ENCODE results near the gene WDFY1. TPM values are rescaled to one million over a fixed set of nuclear protein-coding genes. Genes with fewer than 3 reads are reported as not detected.

The WDFY1 gene
- total RNA-seq, 4 donors from 2014 or later, result 33.1 to 61.8 (median 50.4) TPM

- TF ChIP-seq CTCF (IDR thresholded peaks at IDR 0.05), result no peak
- no peak for TF ChIP-seq EP300 (IDR thresholded peaks at IDR 0.05)
- TF ChIP-seq POLR2A (IDR thresholded peaks at IDR 0.05), result no peak
- peaks cover 0 to 7% (median 3%) of the 10 kb centered on the region in 4 donors for H3K9me3 ChIP-seq
- WGBS, 2 donors, result 77 to 80% methylated on average over 2 of the region's 2 CpGs
- DNase-seq (ENCODE audit: low spot score in 2 of 2), result no peak
- H3K27me3 ChIP-seq, result no peaks in the 10 kb centered on the region
- peaks cover 0 to 14% (median 0%) of the 10 kb centered on the region in 3 donors for H3K36me3 ChIP-seq
- no peak overlapping the region for H3K4me3 ChIP-seq
- peaks cover 0 to 11% (median 0%) of the 10 kb centered on the region in 4 donors for H3K4me1 ChIP-seq
- H3K27ac ChIP-seq, result no peak overlapping the region
These were observed 21.2 kb downstream of the WDFY1 start for GRCh38 chr2:223923976-223924375.

GRCh38 chr2:223922308-223922707 is 22.8 kb downstream of the WDFY1 start:
- no peak for DNase-seq (ENCODE audit: low spot score in 2 of 2)
- Histone ChIP-seq H3K4me1 (peaks cover 0 to 3% (median 0%) of the 10 kb centered on the region in 4 donors), H3K36me3 (peaks cover 0 to 13% (median 0%) of the 10 kb centered on the region in 3 donors), H3K27ac (no peak overlapping the region), H3K4me3 (no peak overlapping the region), H3K27me3 (no peaks in the 10 kb centered on the region), H3K9me3 (peaks cover 0 to 6% (median 3%) of the 10 kb centered on the region in 4 donors)
- 78 to 86% methylated on average over 3 of the region's 3 CpGs for WGBS, 2 donors
- no peak for TF ChIP-seq CTCF (IDR thresholded peaks at IDR 0.05)
- TF ChIP-seq POLR2A (IDR thresholded peaks at IDR 0.05), result no peak
- TF ChIP-seq EP300 (IDR thresholded peaks at IDR 0.05), result no peak

- no peak overlapping the region for H3K4me3 ChIP-seq
- peaks cover 0 to 17% (median 0%) of the 10 kb centered on the region in 3 donors for H3K36me3 ChIP-seq
- peaks cover 0 to 3% (median 0%) of the 10 kb centered on the region in 4 donors for H3K4me1 ChIP-seq
- no peak overlapping the region for H3K27ac ChIP-seq
- H3K9me3 ChIP-seq, result no peaks in the 10 kb centered on the region
- no peaks in the 10 kb centered on the region for H3K27me3 ChIP-seq
- DNase-seq (ENCODE audit: low spot score in 2 of 2), result no peak
- TF ChIP-seq CTCF (IDR thresholded peaks at IDR 0.05), result no peak
- no peak for TF ChIP-seq EP300 (IDR thresholded peaks at IDR 0.05)
- no peak for TF ChIP-seq POLR2A (IDR thresholded peaks at IDR 0.05)
These were observed 23.9 kb downstream of the WDFY1 start for GRCh38 chr2:223921204-223921603.

GRCh38 chr2:223920109-223920508 is 25.0 kb downstream of the WDFY1 start:
- no peaks in the 10 kb centered on the region for H3K9me3 ChIP-seq
- H3K27ac ChIP-seq, result no peak overlapping the region

More at GRCh38 chr2:223920109-223920508, 25.0 kb downstream of the WDFY1 start:
- Histone ChIP-seq H3K36me3 (peaks cover 0 to 28% (median 0%) of the 10 kb centered on the region in 3 donors), H3K4me3 (no peak overlapping the region), H3K4me1 (peaks cover 0 to 3% (median 0%) of the 10 kb centered on the region in 4 donors), H3K27me3 (no peaks in the 10 kb centered on the region)
- no peak for DNase-seq (ENCODE audit: low spot score in 2 of 2)
- WGBS, 2 donors, result 92 to 94% methylated on average over 4 of the region's 4 CpGs
- TF ChIP-seq POLR2A (IDR thresholded peaks at IDR 0.05) (no peak), CTCF (IDR thresholded peaks at IDR 0.05) (no peak), EP300 (IDR thresholded peaks at IDR 0.05) (no peak)
